ENCODE results near the gene HLA-DRB1.

HLA-DRB1 gene

DNA sequence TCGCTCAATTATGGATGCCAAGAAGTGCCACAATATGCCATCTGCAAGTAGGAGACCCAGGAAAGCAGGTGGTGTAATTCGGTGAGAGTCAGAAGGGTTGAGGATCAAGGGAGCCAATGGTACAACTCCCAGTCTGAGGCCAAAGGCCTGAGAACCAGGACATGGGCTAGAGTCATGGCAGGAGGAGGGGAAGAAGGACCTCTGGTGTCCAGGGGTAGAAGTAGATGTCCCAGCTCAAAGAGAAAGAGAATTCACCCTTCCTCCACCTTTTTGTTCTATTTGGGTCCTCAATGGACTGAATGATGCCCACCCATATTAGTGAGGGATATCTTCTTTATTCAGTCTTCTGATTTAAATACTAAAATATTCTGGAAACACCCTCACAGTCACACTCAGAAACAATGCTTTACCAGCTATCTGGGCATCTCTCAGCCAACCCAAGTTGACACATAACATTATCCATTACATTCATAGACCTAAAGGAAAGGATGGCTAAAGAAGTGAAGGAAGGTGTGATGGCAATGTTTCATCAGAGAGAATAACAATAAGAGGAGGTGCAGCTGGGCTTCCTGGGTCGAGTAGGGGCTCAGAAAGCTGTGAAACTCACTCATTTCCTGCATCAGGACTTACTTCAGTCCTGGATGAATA is 26.4 kb upstream of the HLA-DRB1 start:
- H3K4me3 ChIP-seq (replicated peaks; ENCODE audit: low read depth, low read length) = no peak overlapping the region
- DNase-seq (ENCODE audit: low read depth) = no peak
- TF ChIP-seq, protein P1, sequence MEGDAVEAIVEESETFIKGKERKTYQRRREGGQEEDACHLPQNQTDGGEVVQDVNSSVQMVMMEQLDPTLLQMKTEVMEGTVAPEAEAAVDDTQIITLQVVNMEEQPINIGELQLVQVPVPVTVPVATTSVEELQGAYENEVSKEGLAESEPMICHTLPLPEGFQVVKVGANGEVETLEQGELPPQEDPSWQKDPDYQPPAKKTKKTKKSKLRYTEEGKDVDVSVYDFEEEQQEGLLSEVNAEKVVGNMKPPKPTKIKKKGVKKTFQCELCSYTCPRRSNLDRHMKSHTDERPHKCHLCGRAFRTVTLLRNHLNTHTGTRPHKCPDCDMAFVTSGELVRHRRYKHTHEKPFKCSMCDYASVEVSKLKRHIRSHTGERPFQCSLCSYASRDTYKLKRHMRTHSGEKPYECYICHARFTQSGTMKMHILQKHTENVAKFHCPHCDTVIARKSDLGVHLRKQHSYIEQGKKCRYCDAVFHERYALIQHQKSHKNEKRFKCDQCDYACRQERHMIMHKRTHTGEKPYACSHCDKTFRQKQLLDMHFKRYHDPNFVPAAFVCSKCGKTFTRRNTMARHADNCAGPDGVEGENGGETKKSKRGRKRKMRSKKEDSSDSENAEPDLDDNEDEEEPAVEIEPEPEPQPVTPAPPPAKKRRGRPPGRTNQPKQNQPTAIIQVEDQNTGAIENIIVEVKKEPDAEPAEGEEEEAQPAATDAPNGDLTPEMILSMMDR (IDR thresholded peaks at IDR 0.05; ENCODE audit: low read length, missing control alignments) = no peak

DNA sequence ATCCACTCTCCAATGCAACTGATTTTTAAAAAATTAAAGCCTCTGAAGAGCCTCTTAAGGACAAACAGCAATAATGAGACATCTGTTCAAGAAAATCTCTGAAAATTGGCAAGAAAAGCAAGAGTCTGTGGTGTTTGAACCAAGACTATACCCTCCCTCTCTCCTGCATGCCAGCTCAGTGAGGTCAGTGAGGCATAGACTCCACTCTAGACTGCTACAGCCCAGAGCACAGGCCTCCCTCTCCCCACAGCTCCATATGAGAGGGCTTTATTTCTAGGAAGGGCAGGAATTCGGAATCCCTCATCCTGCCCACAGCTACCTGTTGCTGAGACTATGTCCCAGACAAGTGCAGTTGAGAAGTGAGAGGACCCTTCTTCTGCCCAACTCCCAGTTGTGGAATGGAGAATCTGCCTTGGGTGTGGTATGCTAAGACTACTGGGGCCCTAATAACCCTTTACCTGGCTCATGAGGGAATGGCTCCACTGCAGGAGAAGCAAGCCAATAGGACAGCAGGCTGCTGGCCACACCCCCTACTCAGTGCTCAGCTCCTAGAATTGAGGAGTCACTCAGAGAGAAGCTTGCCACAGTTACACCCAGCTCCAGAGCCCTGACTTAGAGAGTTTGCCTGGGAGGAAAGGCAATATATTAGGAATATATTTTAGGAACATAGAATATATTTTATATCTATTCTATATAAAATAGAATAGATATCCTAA is 24.9 kb upstream of the HLA-DRB1 start:
- H3K4me3 ChIP-seq (replicated peaks; ENCODE audit: low read depth, low read length) = no peak overlapping the region
- no peak for DNase-seq (ENCODE audit: low read depth)
- TF ChIP-seq, protein P1 (IDR thresholded peaks at IDR 0.05; ENCODE audit: low read length, missing control alignments) = no peak

DNA sequence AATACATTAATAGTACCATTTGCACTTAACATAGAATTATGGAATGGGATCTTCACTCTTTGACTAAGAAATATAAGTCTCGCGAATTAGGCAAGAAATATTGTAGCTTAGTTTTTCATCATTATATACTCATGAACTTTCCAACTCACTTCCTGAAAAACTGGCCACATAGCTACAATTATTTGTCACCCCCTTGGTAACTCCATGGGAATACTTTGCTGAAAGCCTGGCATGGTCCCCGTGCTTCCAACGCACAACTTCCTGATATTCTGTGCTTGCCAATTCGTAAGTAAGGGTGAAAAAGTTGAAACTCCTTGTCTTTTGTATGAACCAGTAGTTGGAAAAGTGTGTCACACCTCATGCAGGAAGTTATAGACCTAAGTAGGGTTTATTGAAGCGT is 23.8 kb upstream of the HLA-DRB1 start:
- no peak overlapping the region for H3K4me3 ChIP-seq (replicated peaks; ENCODE audit: low read depth, low read length)
- TF ChIP-seq, protein P1 (IDR thresholded peaks at IDR 0.05; ENCODE audit: low read length, missing control alignments) = no peak
- no peak for DNase-seq (ENCODE audit: low read depth)

DNA sequence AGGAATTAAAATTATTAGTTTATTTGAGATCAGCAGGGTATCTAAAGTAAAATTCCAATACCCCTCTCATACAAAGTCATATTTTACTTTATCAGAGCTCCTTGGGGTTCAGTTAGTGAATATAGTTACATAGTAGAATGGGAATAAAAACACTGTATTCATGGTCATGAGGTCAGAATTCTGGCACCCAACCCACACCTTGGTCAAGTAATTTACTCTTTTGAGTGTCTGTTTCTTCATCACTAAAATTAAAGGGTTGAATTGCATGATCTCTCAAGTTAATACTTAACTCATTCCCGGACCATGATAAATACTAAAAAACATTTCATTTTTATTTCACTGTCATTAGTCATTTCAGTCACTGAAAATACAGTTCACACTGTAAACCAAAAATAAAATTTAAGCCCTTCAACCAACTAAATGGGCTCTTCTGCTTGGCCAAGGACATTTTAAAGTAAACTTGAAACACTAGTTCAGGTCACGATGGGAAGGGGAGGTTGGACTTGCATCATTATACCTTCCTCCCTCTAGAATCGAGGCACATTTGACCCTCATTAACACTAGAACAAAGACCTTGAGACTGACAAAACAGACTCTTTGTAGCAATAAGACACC is 21.1 kb upstream of the HLA-DRB1 start:
- no peak overlapping the region for H3K4me3 ChIP-seq (replicated peaks; ENCODE audit: low read depth, low read length)
- TF ChIP-seq, protein P1 (IDR thresholded peaks at IDR 0.05; ENCODE audit: low read length, missing control alignments) = no peak
- DNase-seq (ENCODE audit: low read depth) = no peak

DNA sequence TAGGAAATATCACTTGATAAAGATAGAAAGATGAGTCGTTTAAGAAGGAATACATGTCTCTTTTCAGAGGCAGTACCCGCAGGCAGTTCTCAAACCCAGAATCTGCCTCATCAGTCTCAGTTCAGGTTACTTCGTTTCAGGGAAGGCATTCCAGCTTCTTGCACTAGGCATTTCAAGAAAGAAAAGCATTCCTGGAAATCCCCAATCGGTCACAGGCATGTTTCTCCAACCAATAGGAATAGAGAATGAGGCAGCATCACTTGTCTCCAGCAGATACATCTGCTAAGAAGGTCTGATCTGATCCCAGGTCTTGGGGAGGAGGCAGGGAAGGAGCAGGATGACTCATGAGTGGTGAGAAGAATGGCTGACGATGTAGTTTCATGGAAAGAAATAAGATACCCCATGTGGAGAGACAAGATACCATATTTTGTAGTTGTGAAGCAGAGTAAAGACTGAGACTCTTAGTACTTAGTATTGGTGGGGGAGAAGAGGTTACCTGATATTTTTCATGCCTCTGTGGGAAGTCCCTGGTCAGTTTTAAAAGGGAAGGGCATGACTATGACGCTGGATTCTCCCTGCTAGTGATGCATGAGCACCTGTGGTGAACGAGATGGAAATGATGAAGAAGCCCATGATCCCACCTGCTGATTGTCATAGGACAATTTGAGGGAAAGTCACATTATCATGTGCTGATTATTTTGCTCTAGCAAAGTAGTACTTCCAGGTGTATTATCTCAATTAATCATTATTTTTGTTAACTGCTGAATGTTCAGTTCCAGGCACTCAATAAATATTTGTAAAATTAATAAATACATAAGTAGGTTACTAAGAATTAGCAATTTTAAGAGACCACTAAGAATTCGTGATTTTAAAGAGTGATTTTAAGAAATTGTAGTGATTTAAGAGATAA is 20.3 kb upstream of the HLA-DRB1 start:
- no peak overlapping the region for H3K4me3 ChIP-seq (replicated peaks; ENCODE audit: low read depth, low read length)
- TF ChIP-seq, protein P1 (IDR thresholded peaks at IDR 0.05; ENCODE audit: low read length, missing control alignments) = no peak
- DNase-seq (ENCODE audit: low read depth) = peak; percentile 94

DNA sequence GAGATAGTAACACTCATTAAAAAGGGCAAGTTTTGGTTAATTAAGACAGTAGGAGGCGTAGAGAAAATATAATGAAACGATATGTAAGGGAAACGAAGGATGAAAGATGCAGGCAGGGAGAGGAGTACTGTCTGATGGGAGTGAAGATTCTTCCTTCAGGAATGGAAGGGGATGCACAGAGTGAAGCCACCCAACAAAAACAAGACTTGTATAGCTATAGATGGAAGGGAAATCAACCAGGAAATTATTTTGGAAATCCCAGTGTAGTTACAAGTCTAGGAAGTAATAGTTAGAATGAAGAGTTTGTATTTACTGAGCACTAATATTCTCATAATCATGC is 19.7 kb upstream of the HLA-DRB1 start:
- H3K4me3 ChIP-seq (replicated peaks; ENCODE audit: low read depth, low read length) = no peak overlapping the region
- TF ChIP-seq, protein P1 (IDR thresholded peaks at IDR 0.05; ENCODE audit: low read length, missing control alignments) = no peak
- no peak for DNase-seq (ENCODE audit: low read depth)

Data from fibroblast of pulmonary artery (primary cell).